ENCODE results near the gene CCDC74B. TPM values are rescaled to one million over a fixed set of nuclear protein-coding genes. Genes with fewer than 3 reads are reported as not detected.

CCDC74B gene
- total RNA-seq, 1 donor = 5.4 TPM

- Histone ChIP-seq H3K4me2 (ENCODE audit: insufficient read depth, low read length) (no peak overlapping the region), H3K79me2 (ENCODE audit: insufficient read depth, low read length) (peaks cover 29% of the 10 kb centered on the region), H4K20me1 (ENCODE audit: insufficient read depth, low read length) (no peaks in the 10 kb centered on the region), H3K4me1 (ENCODE audit: insufficient read depth, low read length) (no peaks in the 10 kb centered on the region), H3K27me3 (ENCODE audit: insufficient read depth, low read length) (no peaks in the 10 kb centered on the region), H3K9me3 (ENCODE audit: low read depth, low read length) (no peaks in the 10 kb centered on the region), H3K36me3 (ENCODE audit: insufficient read depth, low read length) (no peaks in the 10 kb centered on the region), H2AFZ (ENCODE audit: low read length) (no peak overlapping the region), H3K4me3 (ENCODE audit: insufficient read depth, low read length) (no peak overlapping the region), H3K27ac (ENCODE audit: low read depth, low read length) (no peak overlapping the region)
- no peak for TF ChIP-seq CTCF (IDR thresholded peaks at IDR 0.05; ENCODE audit: extremely low read depth, low read depth, low read length)
- DNase-seq (ENCODE audit: insufficient read length, low spot score, missing footprints) = no peak
Measured at GRCh38 chr2:130187268-130187667, 42.4 kb upstream of the CCDC74B start.

- H3K79me2 ChIP-seq (ENCODE audit: insufficient read depth, low read length) = peaks cover 29% of the 10 kb centered on the region
- H3K9me3 ChIP-seq (ENCODE audit: low read depth, low read length) = no peaks in the 10 kb centered on the region
- H3K4me2 ChIP-seq (ENCODE audit: insufficient read depth, low read length) = no peak overlapping the region
- H2AFZ ChIP-seq (ENCODE audit: low read length) = no peak overlapping the region
- no peak for TF ChIP-seq CTCF (IDR thresholded peaks at IDR 0.05; ENCODE audit: extremely low read depth, low read depth, low read length)
- no peaks in the 10 kb centered on the region for H4K20me1 ChIP-seq (ENCODE audit: insufficient read depth, low read length)
- H3K27ac ChIP-seq (ENCODE audit: low read depth, low read length) = no peak overlapping the region
- H3K36me3 ChIP-seq (ENCODE audit: insufficient read depth, low read length) = no peaks in the 10 kb centered on the region
- H3K4me1 ChIP-seq (ENCODE audit: insufficient read depth, low read length) = no peaks in the 10 kb centered on the region
- no peak for DNase-seq (ENCODE audit: insufficient read length, low spot score, missing footprints)
- no peak overlapping the region for H3K4me3 ChIP-seq (ENCODE audit: insufficient read depth, low read length)
- no peaks in the 10 kb centered on the region for H3K27me3 ChIP-seq (ENCODE audit: insufficient read depth, low read length)
Measured at GRCh38 chr2:130186391-130186790, 41.5 kb upstream of the CCDC74B start.

DNA sequence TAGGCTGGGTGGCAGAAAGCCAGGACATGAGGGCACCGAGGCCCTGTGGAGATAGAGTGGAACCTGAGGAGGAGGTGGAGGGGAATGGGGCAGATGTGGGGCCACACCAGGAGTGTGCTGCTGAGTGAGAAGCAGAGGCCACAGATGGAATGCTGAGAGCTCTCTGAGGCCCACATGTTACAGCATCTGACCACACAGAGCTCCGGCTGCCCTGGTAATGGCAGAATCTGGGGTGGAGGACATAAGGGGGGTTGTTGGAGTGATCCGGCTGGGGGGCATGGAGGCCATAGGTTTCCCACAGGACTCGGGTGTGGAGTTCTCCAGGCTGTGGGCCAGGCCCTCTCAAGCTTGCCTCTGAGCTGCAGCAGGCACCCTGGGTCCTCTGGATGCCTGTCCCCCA lies 41.0 kb upstream of the CCDC74B start:
- Histone ChIP-seq H2AFZ (ENCODE audit: low read length) (no peak overlapping the region), H3K4me1 (ENCODE audit: insufficient read depth, low read length) (peaks cover under 1% of the 10 kb centered on the region), H3K79me2 (ENCODE audit: insufficient read depth, low read length) (peaks cover 34% of the 10 kb centered on the region), H3K4me2 (ENCODE audit: insufficient read depth, low read length) (no peak overlapping the region), H3K27me3 (ENCODE audit: insufficient read depth, low read length) (no peaks in the 10 kb centered on the region), H4K20me1 (ENCODE audit: insufficient read depth, low read length) (no peaks in the 10 kb centered on the region), H3K4me3 (ENCODE audit: insufficient read depth, low read length) (no peak overlapping the region), H3K27ac (ENCODE audit: low read depth, low read length) (no peak overlapping the region), H3K36me3 (ENCODE audit: insufficient read depth, low read length) (no peaks in the 10 kb centered on the region), H3K9me3 (ENCODE audit: low read depth, low read length) (no peaks in the 10 kb centered on the region)
- TF ChIP-seq CTCF (IDR thresholded peaks at IDR 0.05; ENCODE audit: extremely low read depth, low read depth, low read length) = no peak
- no peak for DNase-seq (ENCODE audit: insufficient read length, low spot score, missing footprints)

- no peak overlapping the region for H3K4me2 ChIP-seq (ENCODE audit: insufficient read depth, low read length)
- no peaks in the 10 kb centered on the region for H3K27me3 ChIP-seq (ENCODE audit: insufficient read depth, low read length)
- H3K27ac ChIP-seq (ENCODE audit: low read depth, low read length) = no peak overlapping the region
- H3K9me3 ChIP-seq (ENCODE audit: low read depth, low read length) = no peaks in the 10 kb centered on the region
- no peak overlapping the region for H3K4me3 ChIP-seq (ENCODE audit: insufficient read depth, low read length)
- H3K79me2 ChIP-seq (ENCODE audit: insufficient read depth, low read length) = peaks cover 39% of the 10 kb centered on the region
- H2AFZ ChIP-seq (ENCODE audit: low read length) = no peak overlapping the region
- DNase-seq (ENCODE audit: insufficient read length, low spot score, missing footprints) = peak; percentile 29
- H3K36me3 ChIP-seq (ENCODE audit: insufficient read depth, low read length) = no peaks in the 10 kb centered on the region
- H3K4me1 ChIP-seq (ENCODE audit: insufficient read depth, low read length) = peaks cover 5% of the 10 kb centered on the region
- TF ChIP-seq CTCF (IDR thresholded peaks at IDR 0.05; ENCODE audit: extremely low read depth, low read depth, low read length) = no peak
- no peaks in the 10 kb centered on the region for H4K20me1 ChIP-seq (ENCODE audit: insufficient read depth, low read length)
Measured at GRCh38 chr2:130185436-130185835, 40.5 kb upstream of the CCDC74B start.

All from osteoblast (primary cell).